SK-MEL-5 (cell line): Measurements from ENCODE around the gene PPIP5K2. TPM values are rescaled to one million over a fixed set of nuclear protein-coding genes. Genes with fewer than 3 reads are reported as not detected.
"Not testable (repeated sequence)": the region's sequence is repeated elsewhere in the genome, so short reads cannot be mapped to it uniquely, and the experiment has no call there.

Source experiments
- DNase-seq: peaks from one replicate; pipeline ENCODE4 v3.0.0-alpha.2; 2016; ENCODE audit warnings: low read depth, low spot score
- in situ Hi-C: cut with HindIII; loops from 2 replicates; pipeline ENCODE4 v1.10.0; 2016; ENCODE audit warnings: low sequenced_read_pairs, high pct_unique_total_duplicates, low pct_unique_long_range_greater_than_20kb
- total RNA-seq: library from RNA; depleted of rRNA; stranded (reverse); fragments of >200 nt; shearing (Covaris generic); gene quantifications from 2 replicates; pipeline ENCODE4 v1.2.3, GENCODE V29; 2014

The PPIP5K2 gene
- total RNA-seq, 1 experiment from 2014 or later = 77.6 TPM

GRCh38 chr5:103177543-103177942, 57.4 kb downstream of the PPIP5K2 start:
- DNase-seq = no peak
- in situ Hi-C loops = no loop called here

- DNase-seq = peak; percentile 32
- in situ Hi-C loops = no loop called here
Observed at GRCh38 chr5:103178167-103178566, 58.1 kb downstream of the PPIP5K2 start.

DNA sequence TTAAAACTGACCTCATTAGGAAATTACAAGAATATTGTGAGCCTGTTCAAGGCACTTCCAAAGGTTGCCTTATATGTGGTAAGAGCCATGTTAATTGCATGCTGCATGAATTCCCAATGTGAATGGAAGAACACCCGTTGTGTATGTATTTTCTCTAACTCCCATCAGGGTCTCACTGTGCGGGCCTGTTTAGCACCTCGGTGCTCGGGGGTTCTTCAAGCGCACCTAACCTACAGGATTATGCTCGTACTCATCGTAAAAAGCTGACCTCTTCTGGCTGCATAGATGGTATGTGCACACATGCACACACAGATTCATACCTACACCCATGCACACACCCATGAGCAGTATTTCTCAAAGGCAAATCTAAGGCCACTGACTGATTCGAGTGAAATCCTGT, 66.1 kb downstream of the PPIP5K2 start:
- DNase-seq = no peak
- in situ Hi-C loops = no loop called here

DNA sequence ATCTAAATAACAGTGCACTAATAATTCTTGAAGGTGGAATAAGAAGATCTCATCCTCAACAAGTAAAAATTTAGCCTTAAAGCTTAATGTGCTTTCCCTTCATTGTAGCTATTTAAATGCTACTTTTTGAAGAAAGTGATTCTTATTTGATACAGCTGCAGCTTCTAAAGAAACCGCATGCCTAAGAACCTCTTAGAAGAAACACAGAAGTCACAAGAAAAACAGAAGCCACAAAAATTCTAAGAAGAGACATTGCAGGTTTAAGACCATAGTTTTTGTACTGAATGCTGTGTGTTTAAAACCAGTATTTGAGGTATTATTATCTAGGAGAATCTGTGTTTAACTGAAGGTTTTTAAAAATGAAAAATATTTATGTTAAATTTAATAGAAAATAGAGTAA, 68.3 kb downstream of the PPIP5K2 start:
- no peak for DNase-seq
- in situ Hi-C loops = no loop called here

GRCh38 chr5:103203226-103203625, 83.1 kb downstream of the PPIP5K2 start:
- no peak for DNase-seq
- in situ Hi-C loops = no loop called here

- DNase-seq, in situ Hi-C loops: not testable (repeated sequence)
Observed at GRCh38 chr5:103204990-103205389, 84.9 kb downstream of the PPIP5K2 start.

- in situ Hi-C loops = no loop called here
- no peak for DNase-seq
Observed at GRCh38 chr5:103205991-103206700, 86.0 kb downstream of the PPIP5K2 start.

DNA sequence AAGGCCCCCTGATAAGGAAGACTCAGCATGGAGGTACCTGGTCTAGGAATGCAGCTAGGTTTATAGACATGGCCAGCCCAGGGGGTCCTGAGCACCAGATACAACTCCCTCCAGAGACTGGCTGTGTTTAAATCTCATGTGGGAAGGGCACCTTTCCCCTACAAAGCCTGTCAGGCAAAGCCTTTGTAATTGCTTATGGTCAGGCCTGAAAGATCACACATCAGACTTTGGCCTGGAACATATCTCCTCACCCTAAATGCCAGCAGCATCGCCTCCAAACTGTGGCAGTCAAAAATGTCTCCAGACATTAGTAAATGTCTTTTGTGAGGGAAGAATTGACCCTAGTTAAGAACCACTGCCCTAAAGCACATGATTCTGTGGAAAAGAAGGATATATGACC, 86.9 kb downstream of the PPIP5K2 start:
- in situ Hi-C loops = no loop called here
- DNase-seq = no peak

- DNase-seq = no peak
Observed at GRCh38 chr5:103207653-103208052, 87.6 kb downstream of the PPIP5K2 start.

GRCh38 chr5:103208460-103208859, 88.4 kb downstream of the PPIP5K2 start:
- DNase-seq = no peak

More at GRCh38 chr5:103207653-103208052, 87.6 kb downstream of the PPIP5K2 start:
- in situ Hi-C loops = no loop called here

GRCh38 chr5:103209065-103209464, 89.0 kb downstream of the PPIP5K2 start:
- no peak for DNase-seq
- in situ Hi-C loops = no loop called here

More at GRCh38 chr5:103208460-103208859, 88.4 kb downstream of the PPIP5K2 start:
- in situ Hi-C loops = no loop called here

GRCh38 chr5:103210952-103211351, 90.9 kb downstream of the PPIP5K2 start:
- in situ Hi-C loops = no loop called here
- no peak for DNase-seq

- in situ Hi-C loops = no loop called here
- peak; percentile 46 for DNase-seq
Observed at GRCh38 chr5:103211576-103212561, 91.8 kb downstream of the PPIP5K2 start.

DNA sequence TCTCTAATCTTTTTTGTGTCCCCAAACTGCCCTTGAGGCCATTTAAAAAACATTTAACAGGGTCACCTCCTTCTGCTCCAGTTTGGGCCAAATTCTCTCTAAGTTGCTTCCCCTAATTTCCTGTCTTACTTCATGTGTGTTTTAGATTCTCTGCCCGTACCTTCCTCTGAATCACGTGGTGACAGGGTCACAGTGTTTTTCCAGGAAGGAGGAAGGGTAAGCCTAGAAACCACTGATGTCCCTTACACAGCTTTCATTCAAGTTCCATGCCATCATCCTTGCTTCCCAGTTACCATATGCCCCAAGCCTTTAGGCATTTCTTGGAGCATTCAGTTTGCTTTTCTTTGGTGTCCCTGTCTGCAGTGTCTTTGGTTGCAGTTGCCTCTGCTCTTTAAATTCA, 96.0 kb downstream of the PPIP5K2 start:
- peak; percentile 70 for DNase-seq
- in situ Hi-C loops = no loop called here

- DNase-seq = no peak
- in situ Hi-C loops = no loop called here
Observed at GRCh38 chr5:103216697-103217096, 96.6 kb downstream of the PPIP5K2 start.

GRCh38 chr5:103217101-103217500, 97.0 kb downstream of the PPIP5K2 start:
- in situ Hi-C loops = no loop called here

DNA sequence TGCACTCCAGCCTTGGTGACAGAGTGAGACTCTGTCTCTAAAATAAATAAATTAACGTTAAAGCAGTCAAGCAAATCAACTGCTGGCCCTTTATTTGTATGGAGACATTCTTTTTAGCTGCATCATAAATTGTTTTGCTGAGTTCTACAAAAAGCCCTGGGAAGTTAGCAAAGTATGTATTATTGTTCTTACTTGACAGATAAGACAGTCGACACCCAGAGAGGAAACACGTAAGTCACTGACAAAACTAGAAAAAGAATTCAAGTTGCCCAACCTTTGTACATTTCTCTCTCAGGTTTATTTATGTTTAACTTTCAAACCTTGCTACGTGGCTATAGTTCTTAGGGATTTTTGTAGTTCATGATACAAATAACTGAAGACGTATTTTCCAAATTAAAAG, 98.1 kb downstream of the PPIP5K2 start:
- in situ Hi-C loops = no loop called here
- DNase-seq = no peak

More at GRCh38 chr5:103217101-103217500, 97.0 kb downstream of the PPIP5K2 start:
- DNase-seq = no peak

DNA sequence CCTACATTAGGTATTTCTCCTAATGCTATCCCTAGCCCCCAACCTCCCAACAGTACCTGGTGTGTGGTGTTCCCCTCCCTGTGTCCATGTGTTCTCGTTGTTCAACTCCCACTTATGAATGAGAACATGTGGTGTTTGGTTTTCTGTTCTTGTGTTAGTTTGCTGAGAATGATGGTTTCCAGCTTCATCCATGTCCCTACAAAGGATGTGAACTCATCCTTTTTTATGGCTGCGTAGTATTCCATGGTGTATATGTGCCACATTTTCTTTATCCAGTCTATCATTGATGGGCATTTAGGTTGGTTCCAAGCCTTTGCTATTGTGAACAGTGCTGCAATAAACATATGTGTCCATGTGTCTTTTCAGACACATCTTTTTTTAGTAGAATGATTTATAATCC, 99.0 kb downstream of the PPIP5K2 start:
- in situ Hi-C loops, DNase-seq: not testable (repeated sequence)
